HepG2 (cell line): ENCODE data around the gene COG1. TPM values are rescaled to one million over a fixed set of nuclear protein-coding genes. Genes with fewer than 3 reads are reported as not detected.

Experiments
- ATF7 ChIP-seq, 2 experiments: fragments of 450-650 bp in 1 of 2; sonication (generic) in 1 of 2; formaldehyde crosslinking in 1 of 2; IDR thresholded peaks; 2 replicates each; pipeline versions ENCODE4 v1.4.0 to v1.6.1; 2016 to 2020; ENCODE audit warnings: antibody characterized with exemption in 1 of 2, mild to moderate bottlenecking in 1 of 2, missing genetic modification reagents in 1 of 2
- BHLHE40 ChIP-seq: IDR thresholded peaks from 2 replicates; pipeline ENCODE4 v1.6.1; 2011; ENCODE audit warnings: low read length, improper control_type of control experiment
- EP300 ChIP-seq, 3 experiments: sonication (generic) in 1 of 3; formaldehyde crosslinking in 1 of 3; IDR thresholded peaks; 2 replicates each; pipeline versions ENCODE4 v1.5.1 to v1.6.1; 2011 to 2020; ENCODE audit warnings: low read depth in 2 of 3, low read length in 2 of 3, borderline replicate concordance in 1 of 3, improper control_type of control experiment in 1 of 3, mild to moderate bottlenecking in 1 of 3, missing genetic modification reagents in 1 of 3, moderate library complexity in 1 of 3
- TMF1 ChIP-seq: sonication (generic); formaldehyde crosslinking; IDR thresholded peaks from 2 replicates; pipeline ENCODE4 v1.8.1; 2022; ENCODE audit warnings: low read depth, missing genetic modification reagents
- ZFAT ChIP-seq: sonication (generic); formaldehyde crosslinking; conservative IDR thresholded peaks from 2 replicates; pipeline ENCODE4 v1.8.1; 2023; ENCODE audit warnings: missing genetic modification reagents, inconsistent platforms
- ZNF264 ChIP-seq: sonication (generic); formaldehyde crosslinking; IDR thresholded peaks from 2 replicates; pipeline ENCODE4 v1.4.0; 2020; ENCODE audit warnings: missing genetic modification reagents
- ZNF530 ChIP-seq: sonication (generic); formaldehyde crosslinking; IDR thresholded peaks from 2 replicates; pipeline ENCODE4 v1.5.0; 2020; ENCODE audit warnings: low read depth, mild to moderate bottlenecking, missing genetic modification reagents
- ZNF607 ChIP-seq: sonication (generic); formaldehyde crosslinking; IDR thresholded peaks from 2 replicates; pipeline ENCODE4 v1.5.1; 2020; ENCODE audit warnings: missing genetic modification reagents, mild to moderate bottlenecking, borderline replicate concordance
- ZSCAN29 ChIP-seq: sonication (generic); formaldehyde crosslinking; conservative IDR thresholded peaks from 2 replicates; pipeline ENCODE4 v1.4.0; 2020; ENCODE audit warnings: mild to moderate bottlenecking, missing genetic modification reagents
- polyA plus RNA-seq, 8 experiments: library from polyadenylated mRNA; depleted of rRNA in 3 of 8; stranded (reverse) in 7 of 8; unstranded in 1 of 8; fragments of >200 nt; fragmentation: Illumina TruSeq in 4 of 8; extraction: Trizol in 4 of 8; gene quantifications; 2 replicates each; pipeline versions ENCODE4 v1.2.1 to v1.2.3, GENCODE V29; 2011 to 2016; ENCODE audit warnings: low read depth in 4 of 8, missing spikeins in 1 of 8, mixed read lengths in 1 of 8; ENCODE audit not compliant: insufficient read depth in 1 of 8
- total RNA-seq, 5 experiments: library from RNA; depleted of rRNA; stranded (reverse); fragments of >200 nt; fragmentation: Illumina TruSeq; extraction: Trizol; gene quantifications; 2 replicates each; pipeline ENCODE4 v1.2.3, GENCODE V29; 2016; ENCODE audit warnings: low read depth in 1 of 5
- TF ChIP-seq, protein P1 (sequence below): sonication (generic); formaldehyde crosslinking; IDR thresholded peaks from 2 replicates; pipeline ENCODE4 v1.5.1; 2020; ENCODE audit warnings: mild to moderate bottlenecking, missing genetic modification reagents, borderline replicate concordance
- TF ChIP-seq, protein P2 (sequence below): sonication (generic); formaldehyde crosslinking; IDR thresholded peaks from 2 replicates; pipeline ENCODE4 v1.4.0; 2020; ENCODE audit warnings: mild to moderate bottlenecking, missing genetic modification reagents, borderline replicate concordance
- TF ChIP-seq, protein P3 (sequence below): sonication (generic); formaldehyde crosslinking; IDR thresholded peaks from 2 replicates; pipeline ENCODE4 v1.4.0; 2020; ENCODE audit warnings: missing genetic modification reagents
- TF ChIP-seq, protein P4 (sequence below): sonication (generic); formaldehyde crosslinking; IDR thresholded peaks from 2 replicates; pipeline ENCODE4 v1.4.0; 2020; ENCODE audit warnings: missing genetic modification reagents
- TF ChIP-seq, protein P5 (sequence below): sonication (generic); formaldehyde crosslinking; conservative IDR thresholded peaks from 2 replicates; pipeline ENCODE4 v1.4.0; 2020; ENCODE audit warnings: missing genetic modification reagents
- TF ChIP-seq, protein P6 (sequence below): sonication (generic); formaldehyde crosslinking; IDR thresholded peaks from 2 replicates; pipeline ENCODE4 v1.4.0; 2020; ENCODE audit warnings: missing genetic modification reagents

The COG1 gene
- total and polyA plus RNA-seq, 2 of the 13 experiments (the other 11 are each of a cell fraction or from before 2014, with no cell fraction given) = 36.6 to 39.7 TPM

DNA sequence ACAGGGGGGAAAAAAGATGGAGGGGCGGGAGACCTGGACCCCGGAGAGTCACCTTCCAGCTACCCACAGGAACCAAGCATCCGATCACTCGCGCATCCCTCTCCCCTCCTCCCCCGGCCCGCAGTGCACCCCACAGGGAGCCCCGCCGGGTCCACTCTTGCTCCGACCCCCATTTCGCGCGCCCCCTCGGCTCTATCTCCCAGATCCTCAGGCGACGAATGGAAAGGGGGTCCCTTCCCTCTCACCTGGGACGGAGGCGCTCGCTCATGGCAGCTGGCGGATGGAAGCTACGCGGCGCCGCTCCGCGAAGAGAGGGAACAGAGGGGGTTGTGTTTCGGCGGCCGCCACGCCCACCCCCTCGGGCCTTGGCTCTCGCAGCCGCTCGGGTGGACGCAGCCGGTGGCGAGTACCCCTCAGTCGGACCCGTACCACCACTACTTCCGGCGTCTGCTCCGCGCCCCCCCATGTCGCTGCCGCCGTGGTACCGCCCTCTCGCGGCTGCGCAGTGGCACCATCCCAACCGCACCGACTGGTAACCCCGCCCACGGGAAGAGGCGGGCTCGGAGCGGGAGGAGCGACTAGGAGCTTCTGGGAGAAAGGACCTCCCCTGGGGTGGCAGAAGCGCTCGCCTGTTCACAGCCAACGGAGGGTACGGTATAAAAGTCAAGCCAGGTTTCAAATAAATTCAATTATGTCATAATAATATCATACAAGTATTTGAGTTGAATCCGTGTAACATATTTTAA lies 39.2 kb downstream of the COG1 start (continued):
- TF ChIP-seq BHLHE40 (peak; percentile 78), TMF1 (CRISPR knock-in tag) (no peak; the same call in 1 of the 2 replicates), ZNF607 (CRISPR knock-in tag) (no peak; the same call in 1 of the 2 replicates), ATF7 (IDR thresholded peaks at IDR 0.05) (no peak), ATF7 (CRISPR knock-in tag; IDR thresholded peaks at IDR 0.05) (0 out of 2 replicates have a peak, but pooled peaks have one; percentile 28), ZNF264 (peak; percentile 81; the same call in 1 of the 2 replicates), ZSCAN29 (CRISPR knock-in tag) (peak; percentile 45; the same call in 1 of the 2 replicates), ZNF530 (no peak), EP300 (IDR thresholded peaks at IDR 0.05; ENCODE audit: low read depth in 2 of 2, low read length in 2 of 2) (no peak; a peak in 1 of 4 replicates), EP300 (CRISPR knock-in tag; IDR thresholded peaks at IDR 0.05; ENCODE audit: borderline replicate concordance) (peak; percentile 26; the same call in 1 of the 2 replicates), ZFAT (no peak)
- TF ChIP-seq, protein P1, sequence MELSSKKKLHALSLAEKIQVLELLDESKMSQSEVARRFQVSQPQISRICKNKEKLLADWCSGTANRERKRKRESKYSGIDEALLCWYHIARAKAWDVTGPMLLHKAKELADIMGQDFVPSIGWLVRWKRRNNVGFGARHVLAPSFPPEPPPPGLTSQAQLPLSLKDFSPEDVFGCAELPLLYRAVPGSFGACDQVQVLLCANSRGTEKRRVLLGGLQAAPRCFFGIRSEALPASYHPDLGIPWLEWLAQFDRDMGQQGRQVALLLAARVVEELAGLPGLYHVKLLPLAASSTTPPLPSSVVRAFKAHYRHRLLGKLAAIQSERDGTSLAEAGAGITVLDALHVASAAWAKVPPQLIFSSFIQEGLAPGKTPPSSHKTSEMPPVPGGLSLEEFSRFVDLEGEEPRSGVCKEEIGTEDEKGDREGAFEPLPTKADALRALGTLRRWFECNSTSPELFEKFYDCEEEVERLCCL = peak; percentile 86; the same call in 1 of the 2 replicates
- TF ChIP-seq, protein P2, sequence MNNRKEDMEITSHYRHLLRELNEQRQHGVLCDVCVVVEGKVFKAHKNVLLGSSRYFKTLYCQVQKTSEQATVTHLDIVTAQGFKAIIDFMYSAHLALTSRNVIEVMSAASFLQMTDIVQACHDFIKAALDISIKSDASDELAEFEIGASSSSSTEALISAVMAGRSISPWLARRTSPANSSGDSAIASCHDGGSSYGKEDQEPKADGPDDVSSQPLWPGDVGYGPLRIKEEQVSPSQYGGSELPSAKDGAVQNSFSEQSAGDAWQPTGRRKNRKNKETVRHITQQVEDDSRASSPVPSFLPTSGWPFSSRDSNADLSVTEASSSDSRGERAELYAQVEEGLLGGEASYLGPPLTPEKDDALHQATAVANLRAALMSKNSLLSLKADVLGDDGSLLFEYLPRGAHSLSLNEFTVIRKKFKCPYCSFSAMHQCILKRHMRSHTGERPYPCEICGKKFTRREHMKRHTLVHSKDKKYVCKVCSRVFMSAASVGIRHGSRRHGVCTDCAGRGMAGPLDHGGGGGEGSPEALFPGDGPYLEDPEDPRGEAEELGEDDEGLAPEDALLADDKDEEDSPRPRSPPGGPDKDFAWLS (CRISPR knock-in tag) = no peak; the same call in 1 of the 2 replicates
- TF ChIP-seq, protein P3, sequence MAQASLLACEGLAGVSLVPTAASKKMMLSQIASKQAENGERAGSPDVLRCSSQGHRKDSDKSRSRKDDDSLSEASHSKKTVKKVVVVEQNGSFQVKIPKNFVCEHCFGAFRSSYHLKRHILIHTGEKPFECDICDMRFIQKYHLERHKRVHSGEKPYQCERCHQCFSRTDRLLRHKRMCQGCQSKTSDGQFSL = peak; percentile 99
- TF ChIP-seq, protein P4, sequence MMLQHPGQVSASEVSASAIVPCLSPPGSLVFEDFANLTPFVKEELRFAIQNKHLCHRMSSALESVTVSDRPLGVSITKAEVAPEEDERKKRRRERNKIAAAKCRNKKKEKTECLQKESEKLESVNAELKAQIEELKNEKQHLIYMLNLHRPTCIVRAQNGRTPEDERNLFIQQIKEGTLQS = no peak
- TF ChIP-seq, protein P5, sequence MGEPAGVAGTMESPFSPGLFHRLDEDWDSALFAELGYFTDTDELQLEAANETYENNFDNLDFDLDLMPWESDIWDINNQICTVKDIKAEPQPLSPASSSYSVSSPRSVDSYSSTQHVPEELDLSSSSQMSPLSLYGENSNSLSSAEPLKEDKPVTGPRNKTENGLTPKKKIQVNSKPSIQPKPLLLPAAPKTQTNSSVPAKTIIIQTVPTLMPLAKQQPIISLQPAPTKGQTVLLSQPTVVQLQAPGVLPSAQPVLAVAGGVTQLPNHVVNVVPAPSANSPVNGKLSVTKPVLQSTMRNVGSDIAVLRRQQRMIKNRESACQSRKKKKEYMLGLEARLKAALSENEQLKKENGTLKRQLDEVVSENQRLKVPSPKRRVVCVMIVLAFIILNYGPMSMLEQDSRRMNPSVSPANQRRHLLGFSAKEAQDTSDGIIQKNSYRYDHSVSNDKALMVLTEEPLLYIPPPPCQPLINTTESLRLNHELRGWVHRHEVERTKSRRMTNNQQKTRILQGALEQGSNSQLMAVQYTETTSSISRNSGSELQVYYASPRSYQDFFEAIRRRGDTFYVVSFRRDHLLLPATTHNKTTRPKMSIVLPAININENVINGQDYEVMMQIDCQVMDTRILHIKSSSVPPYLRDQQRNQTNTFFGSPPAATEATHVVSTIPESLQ (CRISPR knock-in tag) = 0 out of 2 replicates have a peak, but pooled peaks have one; percentile 15
- TF ChIP-seq, protein P6, sequence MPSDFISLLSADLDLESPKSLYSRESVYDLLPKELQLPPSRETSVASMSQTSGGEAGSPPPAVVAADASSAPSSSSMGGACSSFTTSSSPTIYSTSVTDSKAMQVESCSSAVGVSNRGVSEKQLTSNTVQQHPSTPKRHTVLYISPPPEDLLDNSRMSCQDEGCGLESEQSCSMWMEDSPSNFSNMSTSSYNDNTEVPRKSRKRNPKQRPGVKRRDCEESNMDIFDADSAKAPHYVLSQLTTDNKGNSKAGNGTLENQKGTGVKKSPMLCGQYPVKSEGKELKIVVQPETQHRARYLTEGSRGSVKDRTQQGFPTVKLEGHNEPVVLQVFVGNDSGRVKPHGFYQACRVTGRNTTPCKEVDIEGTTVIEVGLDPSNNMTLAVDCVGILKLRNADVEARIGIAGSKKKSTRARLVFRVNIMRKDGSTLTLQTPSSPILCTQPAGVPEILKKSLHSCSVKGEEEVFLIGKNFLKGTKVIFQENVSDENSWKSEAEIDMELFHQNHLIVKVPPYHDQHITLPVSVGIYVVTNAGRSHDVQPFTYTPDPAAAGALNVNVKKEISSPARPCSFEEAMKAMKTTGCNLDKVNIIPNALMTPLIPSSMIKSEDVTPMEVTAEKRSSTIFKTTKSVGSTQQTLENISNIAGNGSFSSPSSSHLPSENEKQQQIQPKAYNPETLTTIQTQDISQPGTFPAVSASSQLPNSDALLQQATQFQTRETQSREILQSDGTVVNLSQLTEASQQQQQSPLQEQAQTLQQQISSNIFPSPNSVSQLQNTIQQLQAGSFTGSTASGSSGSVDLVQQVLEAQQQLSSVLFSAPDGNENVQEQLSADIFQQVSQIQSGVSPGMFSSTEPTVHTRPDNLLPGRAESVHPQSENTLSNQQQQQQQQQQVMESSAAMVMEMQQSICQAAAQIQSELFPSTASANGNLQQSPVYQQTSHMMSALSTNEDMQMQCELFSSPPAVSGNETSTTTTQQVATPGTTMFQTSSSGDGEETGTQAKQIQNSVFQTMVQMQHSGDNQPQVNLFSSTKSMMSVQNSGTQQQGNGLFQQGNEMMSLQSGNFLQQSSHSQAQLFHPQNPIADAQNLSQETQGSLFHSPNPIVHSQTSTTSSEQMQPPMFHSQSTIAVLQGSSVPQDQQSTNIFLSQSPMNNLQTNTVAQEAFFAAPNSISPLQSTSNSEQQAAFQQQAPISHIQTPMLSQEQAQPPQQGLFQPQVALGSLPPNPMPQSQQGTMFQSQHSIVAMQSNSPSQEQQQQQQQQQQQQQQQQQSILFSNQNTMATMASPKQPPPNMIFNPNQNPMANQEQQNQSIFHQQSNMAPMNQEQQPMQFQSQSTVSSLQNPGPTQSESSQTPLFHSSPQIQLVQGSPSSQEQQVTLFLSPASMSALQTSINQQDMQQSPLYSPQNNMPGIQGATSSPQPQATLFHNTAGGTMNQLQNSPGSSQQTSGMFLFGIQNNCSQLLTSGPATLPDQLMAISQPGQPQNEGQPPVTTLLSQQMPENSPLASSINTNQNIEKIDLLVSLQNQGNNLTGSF (CRISPR knock-in tag) = 0 out of 2 replicates have a peak, but pooled peaks have one; percentile 66
